Germinal center (tissue), 1 donor: ENCODE data around the gene FRMD4B.

Experiments used
- DNase-seq: peaks from one replicate; pipeline ENCODE4 v3.0.0; 2012; ENCODE audit warnings: mixed read lengths, low spot score

The FRMD4B gene

DNA sequence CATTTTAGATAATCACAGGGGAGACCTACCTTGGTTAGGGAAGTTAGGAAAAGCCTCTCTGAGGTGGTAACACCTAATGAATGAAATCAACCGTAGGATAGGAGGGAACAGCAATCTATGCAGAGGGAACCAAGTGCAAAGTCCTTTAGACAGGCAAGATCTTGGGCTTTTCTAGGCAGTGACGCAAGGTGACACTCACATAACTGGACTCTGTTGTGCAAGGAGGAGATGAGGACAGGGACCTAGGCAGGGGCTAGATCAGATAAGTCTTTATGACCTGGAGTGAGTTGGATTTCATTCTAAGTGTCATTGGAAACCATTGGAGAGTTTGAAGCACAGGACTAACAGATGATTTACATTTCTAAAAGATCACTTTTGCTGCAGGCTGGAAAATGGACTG, 258.9 kb downstream of the FRMD4B start:
- no peak for DNase-seq

DNA sequence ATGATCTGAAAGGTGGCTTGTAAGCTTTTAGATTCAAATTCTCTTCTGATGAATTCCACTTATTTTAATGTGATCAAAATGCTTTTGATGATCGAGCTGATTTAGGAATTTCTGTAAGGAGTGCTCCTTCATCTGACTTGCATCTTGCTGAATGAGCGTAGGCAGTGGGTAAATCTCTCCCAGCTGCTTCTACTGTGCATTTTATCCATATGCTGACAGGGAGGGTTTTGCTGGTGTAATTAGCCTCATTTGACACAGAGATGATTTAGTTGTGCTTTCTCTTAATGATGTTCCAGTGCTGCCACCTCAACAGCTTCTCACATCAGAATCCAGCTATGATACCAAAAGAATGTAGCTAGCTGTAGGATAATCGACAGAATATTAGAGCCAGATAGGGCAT, 259.7 kb downstream of the FRMD4B start:
- DNase-seq, result no peak

DNA sequence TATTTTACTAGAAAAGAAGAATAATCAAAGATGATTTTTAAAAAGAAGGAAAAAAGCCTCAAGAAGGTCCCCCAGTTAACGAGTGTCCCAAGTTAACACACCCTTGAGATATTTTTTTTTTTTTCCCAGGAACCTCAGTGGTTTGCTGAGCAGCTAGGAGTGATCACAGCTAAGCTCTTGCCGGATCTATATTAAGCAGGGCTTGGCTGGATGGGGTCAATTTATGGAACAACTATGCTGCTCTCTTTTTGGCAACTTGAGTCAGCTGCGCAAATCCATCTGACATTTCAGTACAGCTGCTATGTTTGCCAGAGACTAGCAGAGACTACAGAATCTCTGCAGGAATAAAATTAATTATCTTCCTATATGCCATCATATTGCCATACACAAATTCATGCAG, 263.5 kb downstream of the FRMD4B start, which contains the start of gene LMOD3:
Gene LMOD3, minus strand, starts transcription at position 193 of the 400 bp plus-strand sequence. CDS start 209 bp downstream, outside the sequence.
- DNase-seq, result no peak

DNA sequence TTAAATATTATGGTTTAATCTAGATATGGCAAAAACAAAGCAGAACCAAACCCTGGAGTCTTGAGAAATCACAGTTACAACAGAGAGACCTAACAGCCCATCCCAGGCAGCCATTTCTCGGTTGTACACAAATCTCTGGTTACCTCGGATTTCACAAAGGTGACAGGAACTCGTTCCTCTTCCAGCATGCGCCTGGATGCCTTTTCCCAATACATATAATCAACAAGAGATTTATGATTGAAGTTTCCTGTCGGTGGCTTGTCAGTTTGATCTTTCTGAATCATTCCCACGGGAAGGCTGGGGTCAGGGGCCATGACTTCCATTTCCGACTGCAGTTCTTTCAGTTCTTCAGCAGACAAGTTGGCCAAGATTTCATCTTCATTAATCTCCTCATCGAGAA, 263.9 kb downstream of the FRMD4B start:
- DNase-seq, result no peak

DNA sequence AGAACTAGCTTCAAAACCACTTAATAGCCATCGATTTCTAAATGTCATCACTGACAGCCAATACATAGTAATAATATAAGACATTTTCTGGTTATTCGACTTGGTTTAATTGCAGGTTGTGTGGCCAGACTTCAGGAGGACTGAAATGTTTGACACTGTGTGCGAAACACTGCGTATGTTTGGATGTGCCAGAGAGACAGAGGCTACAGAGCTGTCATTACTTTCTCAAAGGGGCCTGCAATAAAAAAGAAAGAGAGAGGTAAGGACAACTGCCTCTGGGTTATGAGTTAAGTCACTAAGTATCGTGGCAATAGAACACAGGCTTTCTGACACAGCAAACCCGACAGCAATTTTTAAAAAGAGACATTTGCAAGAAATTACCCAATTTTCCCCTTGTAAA, 264.4 kb downstream of the FRMD4B start:
- no peak for DNase-seq

DNA sequence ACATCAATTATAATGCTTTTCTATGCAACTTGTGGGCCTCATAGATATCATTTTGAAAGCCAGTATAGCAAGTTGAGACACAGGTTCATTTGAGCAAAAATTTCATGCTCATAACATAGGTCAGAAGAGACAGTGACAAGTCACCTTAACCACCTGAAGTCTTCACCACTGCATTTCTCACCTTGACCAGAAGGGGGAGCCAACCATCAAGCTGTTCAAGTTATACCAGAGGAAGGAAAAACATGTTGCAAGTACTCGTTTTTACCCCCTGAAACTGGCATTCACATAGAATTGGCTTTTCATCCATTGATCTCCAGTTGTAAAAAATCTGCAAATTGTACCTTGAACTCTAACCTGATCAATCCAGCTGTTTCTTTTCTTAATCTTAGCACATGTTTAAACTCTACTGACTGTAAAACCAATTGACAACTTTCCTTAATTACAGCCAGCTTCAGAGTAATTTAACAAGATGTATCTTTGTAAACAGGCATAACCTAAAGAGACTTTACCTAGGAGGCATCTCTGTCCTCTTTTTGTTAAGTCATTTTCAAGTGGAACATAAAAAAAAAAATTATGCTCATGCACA, 264.9 kb downstream of the FRMD4B start:
- peak; percentile 51 for DNase-seq
